ENCODE measurements around the gene DLEU7.
A peak's percentile ranks its signal among the peaks of the same experiment; 100 is the strongest.

The DLEU7 gene

DNA sequence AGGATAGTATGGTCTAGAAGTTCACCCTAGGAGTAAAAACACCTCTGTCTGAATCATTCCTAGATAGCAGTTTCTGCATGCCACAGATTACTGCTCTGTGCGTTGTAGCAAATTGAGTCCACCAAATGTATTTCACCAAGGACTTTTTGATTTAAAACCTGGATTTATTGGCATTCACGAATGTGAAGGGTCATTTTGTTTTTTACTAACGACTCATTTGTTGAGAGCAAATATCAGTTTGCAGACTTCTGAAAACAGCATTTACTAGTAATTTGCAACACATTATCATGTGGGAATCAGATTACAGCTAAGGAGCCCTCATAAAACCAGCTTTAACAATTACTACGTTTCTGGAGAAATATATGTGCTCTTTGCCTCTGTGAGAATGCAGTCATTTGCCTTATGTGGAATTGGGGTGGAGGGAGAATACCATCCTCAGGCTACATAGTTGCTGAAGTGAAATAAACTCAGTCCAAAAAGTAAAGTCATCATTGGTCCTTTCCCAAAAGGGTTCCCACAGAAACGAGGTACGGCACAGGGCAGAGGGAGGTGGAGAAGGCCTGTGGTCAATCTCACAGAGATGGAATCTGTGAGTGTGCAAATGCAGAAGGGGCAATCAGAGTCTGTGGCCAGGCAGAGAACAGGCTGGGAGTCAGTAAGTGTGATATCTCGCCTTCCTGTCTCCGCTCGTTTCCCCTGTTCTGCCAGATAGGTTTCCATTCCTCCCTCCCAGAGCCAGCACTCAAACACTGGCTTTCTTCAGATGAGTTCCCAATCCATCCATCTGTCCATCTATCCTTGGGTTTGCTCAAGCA is 63.1 kb downstream of the DLEU7 start (continued):
- TF ChIP-seq ZNF70 (CRISPR knock-in tag; IDR thresholded peaks at IDR 0.05) = no peak

GRCh38 chr13:50779443-50780200 is 63.9 kb downstream of the DLEU7 start:
- no peak for ATAC-seq
- TF ChIP-seq, protein P1, sequence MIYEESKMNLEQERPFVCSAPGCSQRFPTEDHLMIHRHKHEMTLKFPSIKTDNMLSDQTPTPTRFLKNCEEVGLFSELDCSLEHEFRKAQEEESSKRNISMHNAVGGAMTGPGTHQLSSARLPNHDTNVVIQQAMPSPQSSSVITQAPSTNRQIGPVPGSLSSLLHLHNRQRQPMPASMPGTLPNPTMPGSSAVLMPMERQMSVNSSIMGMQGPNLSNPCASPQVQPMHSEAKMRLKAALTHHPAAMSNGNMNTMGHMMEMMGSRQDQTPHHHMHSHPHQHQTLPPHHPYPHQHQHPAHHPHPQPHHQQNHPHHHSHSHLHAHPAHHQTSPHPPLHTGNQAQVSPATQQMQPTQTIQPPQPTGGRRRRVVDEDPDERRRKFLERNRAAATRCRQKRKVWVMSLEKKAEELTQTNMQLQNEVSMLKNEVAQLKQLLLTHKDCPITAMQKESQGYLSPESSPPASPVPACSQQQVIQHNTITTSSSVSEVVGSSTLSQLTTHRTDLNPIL (CRISPR knock-in tag; IDR thresholded peaks at IDR 0.05; ENCODE audit: low read depth) = no peak
- peak; percentile 27; the same call in 1 of the 2 replicates for TF ChIP-seq ZNF8 (CRISPR knock-in tag; IDR thresholded peaks at IDR 0.05)
- no peak for TF ChIP-seq GLIS3 (CRISPR knock-in tag; IDR thresholded peaks at IDR 0.05)

All from SK-N-SH treated with all-trans-retinoic acid at 6 μM for 48 hours (cell line).